Stimulated activated CD4-positive, alpha-beta T cell treated with anti-CD3 and anti-CD28 coated beads, Interleukin-12 subunit alpha, Interleukin-12 subunit beta, amount 100 ng/mL, for 24 hours (primary cell): ENCODE results near the gene NLGN1.

Experiments
- DNase-seq, 2 experiments: peaks; one replicate each; pipeline ENCODE4 v3.0.0-alpha.2; 2020; ENCODE audit warnings: low read depth in 2 of 2

Gene NLGN1

DNA sequence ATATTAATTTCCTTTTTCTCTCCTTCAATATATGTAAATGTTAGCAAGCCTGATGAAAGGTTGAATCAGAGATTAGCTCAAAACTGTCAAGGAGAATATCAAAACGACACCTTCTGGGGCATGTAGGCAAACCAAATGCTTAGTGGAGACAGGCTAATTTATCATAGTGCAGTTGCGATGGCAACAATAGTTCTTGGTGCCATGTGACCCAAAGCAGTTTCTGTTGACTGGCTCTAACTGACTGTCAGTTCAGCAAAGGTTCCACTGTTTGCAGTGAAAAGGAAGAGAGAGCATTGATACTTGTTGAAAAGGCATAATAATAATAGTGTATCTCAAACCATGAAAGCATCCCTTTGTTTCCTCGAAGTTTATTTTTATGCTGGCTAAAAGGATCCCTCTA is 513.9 kb downstream of the NLGN1 start:
- no peak for DNase-seq

DNA sequence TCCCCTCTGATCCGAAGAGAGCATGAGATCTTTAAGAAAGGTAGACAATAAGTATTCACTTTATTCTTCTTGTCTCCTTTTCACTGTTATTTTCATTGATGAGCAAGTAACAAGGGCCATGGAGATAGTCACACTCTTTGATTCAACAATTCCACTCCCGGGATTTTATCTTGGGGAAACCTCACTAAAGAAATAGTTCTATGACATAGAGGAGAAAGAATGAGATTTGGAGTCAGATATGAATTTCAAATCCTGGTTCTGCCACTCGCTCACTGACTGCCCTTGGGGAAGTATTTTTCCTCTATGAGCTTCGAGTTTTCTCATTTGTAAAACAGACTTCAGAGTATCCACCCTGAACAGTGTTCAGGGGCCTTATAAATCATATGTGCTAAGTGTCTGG is 514.6 kb downstream of the NLGN1 start:
- no peak for DNase-seq

DNA sequence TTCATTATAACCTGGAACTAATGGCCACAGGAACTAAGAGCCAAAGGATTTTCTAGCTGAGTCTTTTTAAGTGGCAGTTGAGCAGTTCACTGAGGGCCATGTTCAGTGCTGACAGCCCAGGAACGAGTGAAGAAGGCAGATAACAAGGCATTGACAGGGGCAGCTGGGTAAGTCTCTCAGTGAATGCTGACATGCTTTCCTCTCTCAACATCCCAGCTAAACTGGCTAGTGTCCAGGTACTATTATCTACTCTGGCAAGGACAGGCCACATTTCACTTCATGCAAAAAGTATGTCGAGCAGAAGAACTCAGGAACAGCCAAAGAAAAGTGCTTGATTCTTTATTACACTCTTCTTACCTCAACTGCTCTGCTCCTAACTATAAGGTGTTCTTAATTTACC is 515.9 kb downstream of the NLGN1 start:
- no peak for DNase-seq

DNA sequence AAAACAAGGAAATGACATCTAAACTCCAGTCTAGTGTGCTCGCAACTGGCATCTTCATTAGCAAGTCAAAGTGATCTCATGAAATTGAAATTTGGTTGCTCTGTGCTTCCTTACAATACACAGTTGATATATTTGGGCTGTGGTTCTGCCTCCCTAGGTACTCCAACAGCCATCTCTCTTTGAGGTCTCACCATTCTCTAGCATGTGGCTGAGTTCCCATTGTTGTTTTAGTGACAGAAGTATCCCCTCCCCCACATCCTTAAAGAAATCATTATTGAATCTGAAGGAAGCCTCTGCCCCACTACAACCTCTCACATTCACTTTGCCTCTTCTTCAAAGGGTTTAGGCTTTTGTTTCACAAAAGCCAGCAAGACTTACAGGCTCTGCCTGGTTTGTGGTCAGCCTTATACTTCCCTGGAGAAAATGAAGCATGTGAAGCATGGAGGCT is 516.5 kb downstream of the NLGN1 start:
- DNase-seq, result no peak

- no peak for DNase-seq
Measured at GRCh38 chr3:173916799-173917198, 519.3 kb downstream of the NLGN1 start.

GRCh38 chr3:173920386-173920785 is 522.8 kb downstream of the NLGN1 start:
- no peak for DNase-seq

GRCh38 chr3:173921732-173922131 is 524.2 kb downstream of the NLGN1 start:
- DNase-seq, result no peak

- DNase-seq, result no peak
Measured at GRCh38 chr3:173923204-173923603, 525.7 kb downstream of the NLGN1 start.

GRCh38 chr3:173930251-173930650 is 532.7 kb downstream of the NLGN1 start:
- DNase-seq, result no peak

DNA sequence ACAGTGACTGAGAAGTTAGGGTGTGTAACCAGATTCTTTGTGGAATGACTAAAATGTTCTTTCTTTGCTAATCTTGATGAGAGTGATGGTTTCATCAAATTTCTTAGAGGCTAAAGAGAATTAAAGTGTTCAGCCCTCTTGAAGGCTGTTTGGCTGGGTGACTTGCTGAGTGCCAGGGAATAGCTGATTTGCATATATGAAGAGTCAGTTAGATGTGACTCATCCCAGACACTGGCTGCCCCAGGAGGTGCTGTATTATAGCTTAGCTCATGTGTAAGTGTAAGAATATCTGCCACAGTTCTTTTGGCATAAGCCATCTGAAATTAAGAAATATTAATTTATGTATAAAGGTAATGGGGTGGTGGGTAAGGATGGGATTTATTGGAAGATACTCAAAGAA is 535.1 kb downstream of the NLGN1 start:
- no peak for DNase-seq

- no peak for DNase-seq
Measured at GRCh38 chr3:173933113-173933512, 535.6 kb downstream of the NLGN1 start.

- DNase-seq, result no peak
Measured at GRCh38 chr3:173936316-173936715, 538.8 kb downstream of the NLGN1 start.

GRCh38 chr3:173938159-173938558 is 540.6 kb downstream of the NLGN1 start:
- no peak for DNase-seq

GRCh38 chr3:173938616-173939015 is 541.1 kb downstream of the NLGN1 start:
- DNase-seq, result no peak

DNA sequence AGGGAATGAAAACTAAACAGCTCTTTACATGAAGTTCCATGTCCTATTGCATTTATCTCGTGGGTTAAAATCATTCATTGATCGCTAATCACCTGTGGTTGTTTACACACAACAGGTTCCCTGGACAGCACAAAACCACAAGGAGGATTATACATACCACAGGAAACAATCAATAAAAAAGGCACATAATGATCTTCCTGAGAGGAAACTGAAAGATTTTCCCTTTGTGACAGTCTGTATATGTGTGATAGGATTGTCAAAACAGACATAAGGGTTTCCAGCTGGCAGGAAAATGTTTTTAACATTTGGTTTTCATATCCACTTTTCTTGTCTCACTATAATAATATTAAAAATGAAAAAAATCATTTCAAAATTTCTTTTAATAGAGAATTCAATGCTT is 541.8 kb downstream of the NLGN1 start:
- DNase-seq, result no peak

- no peak for DNase-seq
Measured at GRCh38 chr3:173943264-173943663, 545.7 kb downstream of the NLGN1 start.

- DNase-seq, result no peak
Measured at GRCh38 chr3:173945170-173945569, 547.6 kb downstream of the NLGN1 start.

- no peak for DNase-seq
Measured at GRCh38 chr3:173945806-173946205, 548.3 kb downstream of the NLGN1 start.

- no peak for DNase-seq
Measured at GRCh38 chr3:173954647-173955046, 557.1 kb downstream of the NLGN1 start.

- DNase-seq, result no peak
Measured at GRCh38 chr3:173957646-173958045, 560.1 kb downstream of the NLGN1 start.

DNA sequence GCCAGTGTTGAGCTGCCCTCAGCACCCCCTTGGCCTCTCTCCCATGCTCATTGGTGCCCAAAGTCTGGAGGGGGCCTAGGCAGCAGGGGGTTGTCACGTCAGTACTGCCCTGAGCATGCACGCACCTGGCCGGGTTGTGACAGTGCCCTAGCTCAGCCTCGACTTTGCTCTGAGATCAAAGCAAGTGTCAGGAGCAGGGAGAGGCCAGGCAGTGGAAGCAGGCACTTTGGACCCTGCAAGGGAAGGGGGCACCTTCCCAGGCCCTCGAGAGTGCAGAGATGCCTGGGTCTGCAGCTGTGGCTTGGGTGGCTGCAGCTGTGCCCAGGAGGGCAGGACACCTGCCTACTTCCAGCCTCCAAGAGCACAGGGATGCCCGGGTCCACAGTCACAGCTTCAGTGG is 561.3 kb downstream of the NLGN1 start:
- DNase-seq, result no peak

DNA sequence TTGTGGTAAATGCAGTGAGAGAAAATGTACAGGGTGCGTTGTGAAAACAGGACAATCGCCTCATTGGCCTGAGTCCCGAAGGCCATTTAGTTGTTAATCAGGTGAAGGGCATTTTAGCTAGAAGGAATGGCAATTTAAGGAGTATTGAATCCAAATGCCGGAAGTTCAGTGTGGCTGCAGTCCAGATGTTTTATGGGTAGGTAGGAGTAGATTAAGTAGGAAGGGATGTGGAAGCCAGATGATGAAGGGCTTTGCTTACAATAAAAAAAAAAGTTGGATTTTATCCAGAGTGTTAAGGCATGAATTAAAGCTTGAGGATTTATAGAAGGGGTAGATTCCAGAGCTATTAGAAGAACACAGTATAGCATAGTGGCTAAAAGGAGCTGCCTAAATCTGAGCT is 572.7 kb downstream of the NLGN1 start:
- no peak for DNase-seq

DNA sequence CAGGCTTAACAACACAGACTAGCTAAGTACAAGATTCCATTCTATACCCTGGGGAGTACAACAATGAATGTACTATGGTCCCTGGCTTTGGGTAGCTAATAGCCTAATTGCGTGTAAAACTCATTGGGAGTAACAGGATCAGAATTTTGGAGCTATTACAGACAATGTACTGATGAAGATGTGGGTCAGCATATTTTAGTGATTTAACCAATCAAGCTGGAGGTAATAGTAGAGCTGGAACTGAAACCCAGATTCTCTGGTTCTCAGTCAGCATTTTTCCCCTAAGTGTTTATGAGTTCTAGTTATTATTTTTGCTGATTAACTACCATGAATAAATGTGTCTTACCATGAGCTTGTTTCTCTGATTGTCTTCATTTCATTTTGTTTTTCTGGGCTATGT is 578.7 kb downstream of the NLGN1 start:
- no peak for DNase-seq

DNA sequence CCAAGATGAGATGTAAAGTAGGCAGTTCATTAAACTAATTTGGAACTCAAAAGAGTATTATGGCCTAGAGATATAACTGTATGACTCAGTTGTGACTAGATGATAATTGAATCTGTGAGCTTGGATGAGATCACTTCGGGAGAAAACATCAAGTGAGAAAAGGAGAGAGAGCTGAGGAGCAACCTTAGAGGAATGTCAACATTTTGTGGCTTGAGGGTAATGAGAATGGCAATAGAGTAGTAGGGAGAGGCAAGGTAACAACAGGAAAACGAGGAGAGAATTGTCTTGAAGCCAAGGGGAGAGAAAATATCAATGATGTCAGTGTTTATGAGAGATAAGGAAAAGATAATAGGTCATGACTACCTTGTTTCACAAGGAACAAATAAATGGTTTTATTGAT is 580.2 kb downstream of the NLGN1 start:
- DNase-seq, result no peak

DNA sequence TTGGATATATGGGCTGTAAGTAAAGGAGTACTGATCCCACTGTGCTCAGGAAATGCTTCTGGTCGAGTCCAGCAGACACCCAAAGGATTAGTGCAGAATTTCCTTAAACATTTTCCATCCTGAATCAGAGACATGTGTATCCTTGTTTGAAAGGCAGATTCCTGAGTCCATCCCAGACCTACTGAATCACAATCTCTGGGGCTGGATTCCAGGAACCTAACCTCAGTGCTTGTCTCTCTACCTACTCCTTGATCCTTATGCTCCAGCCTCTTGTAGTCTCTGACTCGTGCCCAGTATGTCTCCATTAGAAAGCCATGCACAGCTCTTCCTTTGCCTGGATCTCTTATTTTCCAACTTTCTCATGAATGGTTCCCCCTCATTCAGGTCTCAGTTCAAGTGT is 585.8 kb downstream of the NLGN1 start:
- DNase-seq, result no peak
